Mammary epithelial cell (primary cell): ENCODE measurements around the gene CD6.

Experiments used
- EZH2 ChIP-seq: IDR thresholded peaks from 2 replicates; pipeline ENCODE4 v1.6.1; 2012; ENCODE audit warnings: low read length, inconsistent platforms, borderline replicate concordance
- TF ChIP-seq, protein P1 (sequence below), 2 donors: IDR thresholded peaks in 1 of 2; conservative IDR thresholded peaks in 1 of 2; 2 replicates each; pipeline ENCODE4 v1.5.1; 2011 to 2012; ENCODE audit warnings: inconsistent platforms in 2 of 2, low read length in 2 of 2, mild to moderate bottlenecking in 2 of 2, control low read depth in 1 of 2, low read depth in 1 of 2; ENCODE audit not compliant: insufficient read depth in 1 of 2; ENCODE audit errors: extremely low read depth in 1 of 2

DNA sequence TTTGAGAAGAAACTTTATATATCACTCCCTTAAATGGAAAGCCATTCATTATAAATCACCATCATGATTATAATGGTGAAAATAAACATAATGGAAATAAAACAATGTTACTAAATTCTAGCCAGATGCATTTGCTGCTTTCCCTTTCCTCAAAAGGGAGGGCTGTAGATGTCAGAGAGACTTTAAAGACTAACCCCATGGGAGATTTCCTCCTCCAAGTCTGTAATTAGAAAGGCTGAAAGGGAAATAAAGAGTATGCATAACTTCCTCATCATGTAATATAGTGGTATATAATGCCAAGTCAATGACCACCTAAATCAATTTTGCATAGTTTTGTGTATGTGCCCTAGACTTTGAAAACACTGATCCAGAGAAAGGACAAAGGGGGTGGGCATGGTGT lies 6.4 kb downstream of the CD6 start:
- TF ChIP-seq, protein P1, sequence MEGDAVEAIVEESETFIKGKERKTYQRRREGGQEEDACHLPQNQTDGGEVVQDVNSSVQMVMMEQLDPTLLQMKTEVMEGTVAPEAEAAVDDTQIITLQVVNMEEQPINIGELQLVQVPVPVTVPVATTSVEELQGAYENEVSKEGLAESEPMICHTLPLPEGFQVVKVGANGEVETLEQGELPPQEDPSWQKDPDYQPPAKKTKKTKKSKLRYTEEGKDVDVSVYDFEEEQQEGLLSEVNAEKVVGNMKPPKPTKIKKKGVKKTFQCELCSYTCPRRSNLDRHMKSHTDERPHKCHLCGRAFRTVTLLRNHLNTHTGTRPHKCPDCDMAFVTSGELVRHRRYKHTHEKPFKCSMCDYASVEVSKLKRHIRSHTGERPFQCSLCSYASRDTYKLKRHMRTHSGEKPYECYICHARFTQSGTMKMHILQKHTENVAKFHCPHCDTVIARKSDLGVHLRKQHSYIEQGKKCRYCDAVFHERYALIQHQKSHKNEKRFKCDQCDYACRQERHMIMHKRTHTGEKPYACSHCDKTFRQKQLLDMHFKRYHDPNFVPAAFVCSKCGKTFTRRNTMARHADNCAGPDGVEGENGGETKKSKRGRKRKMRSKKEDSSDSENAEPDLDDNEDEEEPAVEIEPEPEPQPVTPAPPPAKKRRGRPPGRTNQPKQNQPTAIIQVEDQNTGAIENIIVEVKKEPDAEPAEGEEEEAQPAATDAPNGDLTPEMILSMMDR (conservative IDR thresholded peaks at IDR 0.05 in 1 of 2, IDR thresholded peaks at IDR 0.05 in 1 of 2; ENCODE audit: extremely low read depth in 1 of 2, insufficient read depth in 1 of 2, low read depth in 1 of 2, low read length in 2 of 2) = no peak
- no peak for TF ChIP-seq EZH2
